IPS DF 4.7 (cell line): ENCODE results near the gene ITIH2.
"Not testable (repeated sequence)": the region's sequence is repeated elsewhere in the genome, so short reads cannot be mapped to it uniquely, and the experiment has no call there.

ENCODE experiments used
- DNase-seq: peaks from one replicate; pipeline ENCODE4 v3.0.0-alpha.2; 2013; ENCODE audit warnings: low spot score; ENCODE audit errors: extremely low read depth

ITIH2 gene

DNA sequence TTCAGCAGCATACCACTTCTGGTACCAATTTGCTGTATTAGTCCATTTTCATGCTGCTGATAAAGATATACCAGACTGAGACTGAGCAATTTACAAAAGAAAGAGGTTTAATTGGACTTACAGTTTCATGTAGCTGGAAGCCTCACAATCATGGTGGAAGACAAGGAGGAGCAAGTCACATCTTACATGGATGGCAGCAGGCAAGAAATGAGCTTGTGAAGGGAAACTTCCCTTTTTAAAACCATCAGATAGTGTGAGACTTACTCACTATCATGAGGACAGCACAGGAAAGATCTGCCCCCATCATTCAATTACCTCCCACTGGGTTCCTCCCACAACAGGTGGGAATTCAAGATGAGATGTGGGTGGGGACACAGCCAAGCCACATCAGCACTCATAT is 9.9 kb upstream of the ITIH2 start:
- DNase-seq = not testable (repeated sequence)

DNA sequence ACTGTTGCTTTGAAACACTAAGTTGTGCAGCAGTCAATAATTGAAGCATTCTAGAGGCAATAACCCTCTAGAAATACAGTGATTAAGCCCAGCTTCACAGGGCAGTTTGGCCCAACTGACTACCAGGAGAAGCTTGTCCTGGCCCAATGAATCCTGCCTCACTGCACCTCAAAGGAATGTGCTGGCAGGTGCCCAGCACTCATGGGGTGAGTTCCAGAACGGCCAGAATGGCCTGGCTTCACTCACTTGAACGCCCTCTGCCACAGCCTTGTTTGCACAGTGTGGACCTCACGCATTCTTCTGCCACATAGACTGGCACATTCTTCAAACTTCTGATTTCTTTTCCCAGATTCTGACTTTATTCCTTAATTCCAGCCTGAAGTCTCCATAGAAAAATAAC is 6.6 kb upstream of the ITIH2 start:
- no peak for DNase-seq

DNA sequence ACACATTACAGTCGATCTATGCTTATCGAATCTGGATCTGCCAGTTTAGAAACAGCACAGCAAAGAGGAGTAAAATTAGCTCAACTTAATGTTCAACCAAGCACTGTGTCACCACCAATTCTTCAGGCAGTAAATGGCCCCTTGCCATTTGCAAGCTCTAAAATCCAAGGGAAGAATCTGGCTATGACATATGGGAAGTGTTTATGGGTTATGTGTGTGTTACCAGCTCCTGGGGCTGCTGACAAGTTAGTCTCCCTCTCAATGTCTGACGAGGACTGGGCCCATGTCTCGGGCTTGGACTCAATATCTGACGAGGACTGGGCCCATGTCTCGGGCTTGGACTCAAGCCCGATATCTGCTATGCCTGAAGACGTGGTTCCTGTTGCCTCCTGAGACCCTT is 5.7 kb upstream of the ITIH2 start:
- no peak for DNase-seq

DNA sequence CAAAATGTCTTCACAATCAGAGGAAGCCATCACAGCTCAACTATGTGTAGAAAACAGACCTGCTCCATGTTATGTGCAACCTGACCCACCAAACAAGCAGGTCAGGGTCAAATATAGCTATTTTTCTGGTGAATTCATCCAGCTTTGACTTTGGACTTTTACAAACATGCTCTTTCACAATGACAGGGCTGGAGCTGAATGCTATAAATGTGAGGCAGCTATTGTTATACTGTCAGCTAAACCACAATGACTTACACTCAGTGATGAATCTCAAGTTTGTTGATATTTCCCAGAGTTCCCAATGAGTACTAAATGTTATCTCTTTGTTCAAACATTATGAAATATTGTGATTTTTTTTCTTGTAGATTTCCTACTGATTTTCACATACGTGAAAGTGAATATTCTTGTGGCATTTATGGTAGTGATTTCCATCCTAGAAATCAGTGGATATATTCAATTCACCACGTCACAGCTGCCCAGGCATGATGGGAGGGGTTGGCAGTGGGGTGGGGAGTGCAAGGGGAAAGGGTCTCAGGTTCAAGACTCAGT is 2.5 kb upstream of the ITIH2 start:
- no peak for DNase-seq

DNA sequence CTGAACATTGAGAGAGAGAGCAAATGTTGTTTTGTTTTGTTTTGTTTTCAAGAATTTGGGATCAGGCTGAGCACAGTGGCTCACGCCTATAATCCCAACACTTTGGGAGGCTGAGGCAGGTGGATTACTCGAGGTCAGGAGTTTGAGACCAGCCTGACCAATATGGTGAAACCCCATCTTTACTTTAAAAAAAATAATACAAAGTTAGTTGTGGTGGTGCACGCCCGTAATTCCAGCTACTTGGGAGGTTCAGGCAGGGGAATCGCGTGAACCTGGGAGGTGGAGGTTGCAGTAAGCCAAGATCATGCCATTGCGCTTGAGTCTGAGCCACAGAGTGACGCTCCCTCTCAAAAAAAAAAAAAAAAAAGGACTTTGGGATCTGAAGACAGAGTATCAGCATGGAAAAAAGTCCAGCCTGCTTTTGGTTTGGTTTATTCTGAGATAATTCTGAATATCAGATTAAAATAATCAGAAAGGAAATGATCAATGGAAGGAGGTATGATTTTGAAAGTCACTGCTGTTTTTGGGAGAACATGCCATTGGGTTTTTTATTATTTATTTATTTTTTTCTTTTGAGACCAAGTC is 1.9 kb upstream of the ITIH2 start:
- no peak for DNase-seq

DNA sequence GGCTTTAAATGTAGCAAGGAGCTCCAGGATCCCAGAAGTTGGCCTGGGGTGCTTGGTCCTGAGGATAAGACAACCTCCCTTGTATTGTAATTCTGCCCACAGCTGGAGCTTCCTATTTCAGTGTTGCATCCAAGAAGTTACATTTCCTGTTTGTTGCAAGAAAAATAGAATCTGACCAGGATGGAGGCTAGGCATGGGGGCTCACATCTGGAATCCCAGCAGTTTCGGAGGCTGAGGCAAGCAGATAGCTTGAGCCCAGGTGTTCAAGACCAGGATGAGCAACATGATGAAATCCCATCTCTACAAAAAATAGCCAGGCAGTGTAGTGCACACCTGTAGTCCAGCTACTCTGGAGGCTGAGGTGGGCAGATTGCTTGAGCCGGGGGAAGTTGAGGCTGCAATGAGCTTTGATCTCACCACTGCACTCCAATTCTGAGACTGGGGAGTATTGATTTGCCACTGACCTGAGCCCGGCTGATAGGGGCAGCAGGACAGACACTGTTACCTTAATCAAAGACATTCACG is 766 bp upstream of the ITIH2 start:
- no peak for DNase-seq

DNA sequence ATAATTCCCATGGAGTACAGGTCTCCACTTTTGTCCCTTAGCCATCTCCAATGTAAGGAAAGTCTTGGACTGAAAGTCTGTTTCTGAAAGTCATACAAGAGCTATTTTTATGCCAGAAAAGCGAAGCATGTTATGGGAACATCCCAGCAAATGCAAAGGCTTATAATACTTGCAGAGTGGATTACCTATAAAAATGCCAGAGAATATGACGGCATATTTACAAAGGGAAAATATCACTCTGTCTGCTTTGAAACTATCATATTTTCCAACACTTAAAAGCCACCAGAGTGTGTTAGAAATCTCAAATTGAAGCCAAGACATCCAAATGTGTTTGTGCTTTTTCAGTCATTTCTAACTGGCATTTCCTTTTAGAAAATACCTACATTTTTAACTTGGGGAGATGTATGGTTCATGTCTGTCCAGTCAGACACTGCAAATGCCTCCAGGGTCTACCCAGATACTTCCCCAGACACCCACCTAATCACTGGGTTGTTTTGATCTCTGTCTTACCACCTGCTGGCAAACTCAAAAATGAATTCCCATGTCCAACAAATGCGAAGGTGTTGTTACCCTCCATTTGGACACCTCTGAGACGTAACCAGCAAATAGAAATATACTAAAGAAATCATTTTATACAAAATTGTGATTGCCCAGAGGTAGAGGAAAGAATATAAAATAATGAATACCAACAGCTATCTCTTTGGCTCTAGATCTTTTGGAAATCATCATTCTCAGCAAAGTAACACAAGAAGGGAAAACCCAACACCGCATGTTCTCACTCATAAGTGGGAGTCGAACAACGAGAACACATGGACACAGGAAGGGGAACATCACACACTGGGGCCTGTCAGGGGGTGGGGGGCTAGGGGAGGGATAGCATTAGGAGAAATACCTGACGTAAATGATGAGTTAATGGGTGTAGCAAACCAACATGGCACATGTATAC is 1.2 kb downstream of the ITIH2 start:
- DNase-seq = no peak

DNA sequence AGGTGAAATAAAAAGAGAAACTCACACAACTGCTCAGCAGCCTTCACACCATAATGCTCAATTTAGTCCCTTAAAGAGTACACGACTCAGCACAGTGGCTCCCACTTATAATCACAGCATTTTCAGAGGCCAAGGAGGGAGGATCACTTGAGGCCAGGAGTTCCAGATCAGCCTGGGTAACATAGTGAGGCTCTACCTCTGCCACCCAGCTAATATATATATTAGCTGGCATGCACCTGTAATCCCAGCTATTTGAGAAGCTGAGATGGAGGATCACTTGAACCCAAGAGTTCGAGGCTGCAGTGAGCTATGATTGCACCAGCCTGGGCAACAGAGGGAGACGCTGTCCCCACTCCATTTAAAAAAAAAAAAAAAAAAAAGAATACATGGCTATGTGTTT is 2.2 kb downstream of the ITIH2 start:
- DNase-seq = no peak

DNA sequence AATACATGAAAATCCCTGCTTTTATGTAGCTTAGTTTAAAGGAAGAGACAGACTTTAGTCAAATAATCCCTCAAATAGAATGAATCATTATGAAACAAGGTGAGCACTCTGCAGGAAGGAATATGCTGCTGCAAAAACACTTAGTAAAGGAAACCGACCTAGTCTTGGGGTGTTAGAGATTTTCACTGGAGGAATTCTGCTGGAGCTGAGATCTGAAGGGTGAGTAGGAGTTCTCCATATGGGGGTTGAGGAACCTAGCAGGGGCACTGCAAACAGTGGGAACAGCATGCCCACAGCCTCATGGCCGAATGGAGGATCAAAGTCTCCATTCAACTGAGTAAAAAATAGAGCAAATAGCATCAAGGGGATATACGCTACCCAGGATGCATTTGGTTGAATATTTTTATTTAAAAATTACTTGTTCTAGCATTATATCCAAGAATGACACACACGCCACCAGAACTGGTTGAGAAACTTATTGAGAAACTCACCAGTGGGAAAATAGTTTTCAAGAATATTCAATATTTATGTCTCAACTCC is 3.5 kb downstream of the ITIH2 start:
- DNase-seq = no peak

DNA sequence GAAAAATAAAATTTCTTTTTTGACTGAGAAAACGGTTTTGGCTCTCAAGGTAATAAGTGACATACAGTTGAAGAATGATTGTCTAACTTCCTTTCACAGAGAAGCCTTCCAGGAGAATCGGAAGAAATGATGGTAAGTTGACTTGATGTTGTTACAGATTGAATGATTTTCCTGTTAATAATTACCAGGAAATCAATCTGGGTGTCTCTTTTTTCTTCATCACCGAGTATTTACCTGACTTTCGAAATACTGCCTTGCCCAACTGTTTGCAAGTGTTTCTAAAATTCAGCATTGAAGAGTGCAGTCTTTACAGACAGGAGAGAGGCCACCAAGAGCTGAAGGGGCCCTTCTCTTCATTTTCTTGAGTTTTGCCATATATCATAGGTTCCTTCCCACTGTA is 4.0 kb downstream of the ITIH2 start:
- no peak for DNase-seq

DNA sequence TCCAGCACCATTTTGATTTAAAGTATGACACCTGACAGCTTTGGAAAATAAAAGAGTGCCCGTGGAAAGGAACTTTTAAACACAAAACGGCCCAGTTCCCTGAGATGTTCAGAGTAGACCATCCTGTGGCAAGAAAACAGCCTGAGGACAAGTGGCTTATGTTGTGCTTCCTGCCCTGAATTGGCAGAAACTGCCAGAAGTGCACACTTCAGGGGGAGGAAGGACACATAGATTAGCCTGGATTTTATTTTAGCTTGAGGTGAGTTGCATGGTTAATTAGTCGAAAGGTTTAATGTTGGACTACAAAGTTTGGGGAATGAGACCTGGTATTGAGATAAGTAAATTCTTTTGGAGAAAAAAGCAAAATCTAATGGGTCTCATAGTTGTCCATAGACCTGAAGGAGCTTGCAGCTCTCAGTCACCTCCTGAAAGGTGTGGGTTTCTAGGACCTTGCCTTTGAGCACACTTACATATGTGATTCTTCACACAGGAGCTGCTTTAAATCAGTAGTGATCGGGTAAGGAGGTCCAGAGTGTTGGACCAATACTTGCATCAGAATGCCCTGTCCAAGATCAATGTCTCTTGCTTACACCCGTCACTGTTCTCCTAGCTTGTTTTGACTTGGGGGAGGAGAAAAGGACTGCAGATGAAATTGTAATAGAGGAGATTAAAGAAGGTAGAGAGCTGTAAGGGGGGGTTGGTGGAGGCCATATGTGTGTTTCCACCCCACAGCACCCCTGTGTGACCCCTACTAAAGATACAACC is 4.9 kb downstream of the ITIH2 start:
- no peak for DNase-seq

DNA sequence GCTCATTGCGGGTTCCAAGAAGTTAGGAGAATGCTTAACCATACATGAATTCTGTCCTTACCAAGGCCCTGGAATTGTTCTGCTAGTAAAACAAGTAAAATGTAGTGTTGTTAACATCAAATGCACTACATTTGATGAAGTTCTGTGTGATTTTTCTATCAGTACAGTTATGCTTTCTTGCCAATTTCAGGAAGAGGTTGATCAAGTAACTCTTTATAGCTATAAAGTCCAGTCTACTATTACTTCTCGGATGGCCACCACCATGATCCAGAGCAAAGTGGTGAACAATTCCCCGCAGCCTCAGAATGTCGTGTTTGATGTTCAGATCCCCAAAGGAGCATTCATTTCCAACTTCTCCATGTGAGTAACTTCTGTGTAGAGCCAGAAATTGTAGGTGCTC is 5.7 kb downstream of the ITIH2 start:
- DNase-seq = no peak

DNA sequence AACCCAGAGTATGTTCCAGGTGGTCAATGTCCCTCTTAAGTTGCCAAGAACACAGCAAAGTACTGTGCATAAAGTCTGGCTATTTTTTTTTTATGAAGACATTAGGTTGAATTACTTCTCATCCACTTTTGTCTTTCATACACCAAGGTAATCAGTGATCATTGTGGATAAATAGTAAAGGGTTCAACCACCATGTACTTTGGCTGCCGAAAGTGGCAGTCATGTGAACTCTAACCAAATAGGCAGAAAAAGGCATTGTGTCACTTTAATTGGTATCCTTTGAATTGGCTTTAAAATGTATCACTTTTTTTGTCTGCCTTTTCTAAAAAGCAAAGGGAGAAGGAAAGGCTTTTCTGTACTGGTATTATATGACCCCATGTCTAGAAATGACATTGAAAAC is 7.3 kb downstream of the ITIH2 start:
- DNase-seq = no peak

DNA sequence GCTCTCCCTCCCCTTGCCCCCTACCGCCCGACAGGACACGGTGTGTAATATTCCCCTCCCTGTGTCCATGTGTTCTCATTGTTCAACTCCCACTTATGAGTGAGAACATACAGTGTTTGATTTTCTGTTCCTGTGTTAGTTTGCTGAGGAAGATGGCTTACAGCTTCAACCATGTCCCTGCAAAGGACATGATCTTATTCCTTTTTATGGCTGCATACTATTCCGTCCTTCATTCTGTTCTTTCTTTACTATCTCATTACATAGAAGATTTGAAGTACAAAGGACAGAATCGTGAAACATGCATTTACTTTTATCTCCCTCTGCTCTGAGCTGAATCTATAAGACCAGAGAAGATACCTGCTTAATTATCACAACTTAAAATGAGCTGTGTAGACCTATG is 8.0 kb downstream of the ITIH2 start:
- DNase-seq = not testable (repeated sequence)

DNA sequence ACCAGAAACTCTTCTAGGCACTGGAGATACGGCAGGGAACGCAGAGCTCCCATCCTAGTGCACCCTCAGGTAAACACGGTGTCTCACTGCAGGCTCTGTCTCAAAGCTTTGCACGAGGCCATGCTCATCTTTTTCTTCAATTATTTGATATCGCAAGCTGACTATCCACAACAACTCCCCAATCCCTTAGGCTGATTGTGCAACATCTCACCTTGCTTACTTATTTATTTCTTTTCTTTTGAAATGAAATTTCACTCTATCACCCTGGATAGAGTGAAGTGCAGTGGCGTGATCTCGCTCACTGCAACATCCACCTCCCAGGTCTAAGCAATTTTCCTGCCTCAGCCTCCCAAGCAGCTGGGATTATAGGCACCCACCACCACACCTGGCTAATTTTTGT is 12.4 kb downstream of the ITIH2 start:
- no peak for DNase-seq

DNA sequence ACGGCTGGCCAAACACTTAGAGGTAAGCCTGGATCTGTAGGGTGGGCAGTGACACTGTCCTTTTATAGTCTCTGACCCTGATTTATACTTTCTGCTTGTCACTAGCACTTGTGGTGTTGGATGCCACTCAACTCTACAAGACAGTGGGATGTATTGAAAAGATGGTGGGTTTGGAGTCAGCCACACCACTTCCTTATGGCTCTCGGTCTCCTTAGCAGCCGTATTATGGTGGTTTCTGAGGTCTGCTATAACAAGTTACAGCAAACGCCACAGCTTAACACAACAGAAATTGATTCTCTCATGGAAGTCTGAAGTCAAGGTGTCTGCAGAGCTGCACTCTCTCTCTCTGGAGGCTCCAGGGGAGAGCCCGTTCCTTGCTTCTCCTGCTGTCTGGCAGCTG is 14.7 kb downstream of the ITIH2 start:
- no peak for DNase-seq

DNA sequence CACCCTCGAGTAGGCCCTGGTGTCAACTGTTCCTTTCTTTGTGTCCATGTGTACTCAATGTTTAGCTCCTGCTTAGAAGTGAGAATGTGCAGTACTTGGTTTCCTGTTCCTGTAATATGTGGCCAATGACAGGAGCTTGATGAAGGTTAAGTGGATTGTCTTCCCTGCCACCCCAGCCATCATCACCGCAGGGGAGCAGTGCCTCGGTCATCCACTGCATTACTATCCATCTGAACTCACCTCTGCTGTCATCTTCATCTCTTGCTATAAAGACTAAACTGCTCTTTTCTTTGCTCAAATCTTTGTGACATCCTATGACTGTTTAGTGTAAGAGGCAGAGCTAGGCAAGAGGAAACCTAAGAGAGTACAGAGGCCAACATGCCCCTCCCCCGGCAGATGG is 15.6 kb downstream of the ITIH2 start:
- DNase-seq = no peak

DNA sequence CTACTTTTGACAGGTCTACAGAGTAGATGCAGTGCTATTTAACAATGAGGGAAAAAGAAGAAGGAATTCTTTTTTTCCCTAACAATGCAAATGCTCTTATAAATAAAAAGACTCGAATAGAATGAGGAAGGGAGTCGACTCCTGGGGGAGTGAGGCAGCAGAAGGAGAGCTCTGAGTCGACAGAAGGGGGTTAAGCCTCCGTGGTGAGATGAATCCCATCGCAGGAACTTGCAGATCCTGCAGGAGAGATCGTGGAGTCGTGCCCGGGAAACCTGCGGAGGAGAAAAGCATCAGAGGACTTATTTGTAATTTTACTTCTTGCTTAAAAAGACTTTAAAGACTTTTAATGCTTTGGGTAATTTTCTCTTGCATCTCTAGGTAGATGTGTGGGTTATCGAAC is 17.4 kb downstream of the ITIH2 start:
- DNase-seq = no peak

DNA sequence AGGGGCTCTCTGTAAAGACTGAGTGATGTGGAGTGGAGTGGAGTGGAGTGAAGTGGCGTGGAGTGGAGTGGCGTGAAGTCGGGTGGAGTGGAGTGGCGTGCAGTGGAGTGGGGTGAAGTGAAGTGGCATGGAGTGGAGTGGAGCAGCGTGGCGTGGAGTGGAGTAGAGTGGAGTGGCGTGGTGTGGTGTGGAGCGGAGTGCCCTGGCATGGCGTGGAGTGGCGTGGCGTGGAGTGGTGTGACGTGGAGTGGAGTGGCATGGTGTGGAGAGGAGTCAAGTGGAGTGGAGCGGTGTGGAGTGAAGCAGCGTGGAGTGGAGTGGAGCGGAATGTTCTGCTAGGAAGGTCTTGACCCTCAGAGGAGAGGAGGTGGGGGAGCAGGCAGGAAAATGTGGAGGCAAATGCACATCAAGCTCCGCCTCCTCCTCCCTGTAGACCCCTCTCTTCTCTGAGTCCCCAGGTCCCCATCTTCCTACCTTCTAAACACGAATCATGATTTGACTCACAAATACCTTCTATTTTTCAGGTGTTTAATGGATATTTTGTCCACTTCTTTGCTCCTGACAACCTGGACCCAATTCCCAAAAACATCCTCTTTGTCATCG is 19.9 kb downstream of the ITIH2 start:
- DNase-seq = no peak

DNA sequence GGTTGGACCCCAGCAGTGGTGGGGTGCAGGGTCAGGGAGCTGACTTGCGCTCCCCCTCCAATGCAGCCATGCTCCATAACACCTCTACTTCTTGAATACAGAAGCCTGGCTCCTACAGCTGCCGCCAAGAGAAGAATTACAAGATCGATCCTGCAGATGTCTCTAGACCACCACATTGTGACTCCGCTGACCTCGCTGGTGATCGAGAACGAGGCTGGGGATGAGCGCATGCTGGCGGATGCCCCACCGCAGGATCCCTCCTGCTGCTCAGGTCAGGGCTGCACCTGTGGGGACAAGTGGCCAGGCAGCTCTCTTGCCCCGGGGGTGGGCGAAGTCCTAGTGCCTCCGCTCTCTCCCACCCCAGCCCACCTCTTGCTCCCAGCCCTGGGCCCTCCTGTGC is 31.7 kb downstream of the ITIH2 start:
- DNase-seq = no peak
